Right lobe of liver (tissue), 4 donors: ENCODE results near the gene SPEM3.

Experiments used
- CTCF ChIP-seq, 4 donors: fragments of 200-600 bp in 3 of 4; fragments of 450-650 bp in 1 of 4; IDR thresholded peaks; one replicate each; pipeline versions ENCODE4 v1.5.1 to v1.8.0; 2016 to 2022; ENCODE audit warnings: antibody characterized with exemption in 4 of 4, mild to moderate bottlenecking in 2 of 4
- POLR2A ChIP-seq: fragments of 450-650 bp; IDR thresholded peaks from one replicate; pipeline ENCODE4 v1.6.1; 2017; ENCODE audit warnings: antibody characterized with exemption, mild to moderate bottlenecking
- donor health status: DM: no; HTN: no; CAD: no.
- donor health status: DM: no; HTN: no; CAD: no.
- donor health status: DM: no; HTN: yes; CAD: no.

- TF ChIP-seq POLR2A = no peak
- TF ChIP-seq CTCF (IDR thresholded peaks at IDR 0.05) = no peak
Observed at GRCh38 chr17:7442142-7442541, 13.5 kb downstream of the SPEM3 start.
